Uterus (tissue), 4 donors: ENCODE measurements around the gene HMX1. TPM values are rescaled to one million over a fixed set of nuclear protein-coding genes. Genes with fewer than 3 reads are reported as not detected.

ENCODE experiments used
- DNase-seq, 2 donors: peaks; one replicate each; pipeline ENCODE4 v3.0.0-alpha.2; 2019 to 2020
- H3K27ac ChIP-seq, 2 donors: fragments of 200-600 bp; sonication (generic); 1 replicate in 1 of 2; 2 replicates in 1 of 2; pipeline ENCODE4 v1.5.1; 2016 to 2018
- H3K27me3 ChIP-seq, 2 donors: fragments of 200-600 bp; sonication (generic); one replicate each; pipeline ENCODE4 v1.5.1; 2018 to 2019; ENCODE audit warnings: control low read depth in 1 of 2
- H3K36me3 ChIP-seq, 2 donors: fragments of 200-600 bp; sonication (generic); one replicate each; pipeline ENCODE4 v1.5.1; 2019; ENCODE audit warnings: control low read depth in 1 of 2
- H3K4me1 ChIP-seq, 2 donors: fragments of 200-600 bp; sonication (generic); one replicate each; pipeline ENCODE4 v1.5.1; 2018 to 2019; ENCODE audit warnings: control low read depth in 1 of 2
- H3K4me3 ChIP-seq, 2 donors: fragments of 200-600 bp; sonication (generic); 1 replicate in 1 of 2; 2 replicates in 1 of 2; pipeline ENCODE4 v1.5.1; 2018 to 2019; ENCODE audit warnings: mild to moderate bottlenecking in 1 of 2
- H3K9me3 ChIP-seq, 2 donors: fragments of 200-600 bp; sonication (generic); one replicate each; pipeline ENCODE4 v1.5.1; 2019; ENCODE audit warnings: control low read depth in 1 of 2
- CTCF ChIP-seq, 4 experiments: fragments of 200-600 bp in 2 of 4; fragments of 450-650 bp in 2 of 4; sonication (generic) in 2 of 4; IDR thresholded peaks; one replicate each; pipeline ENCODE4 v1.5.1; 2016 to 2019; ENCODE audit warnings: antibody characterized with exemption in 4 of 4, mild to moderate bottlenecking in 2 of 4, moderate library complexity in 1 of 4
- POLR2A ChIP-seq, 2 donors: fragments of 450-650 bp; IDR thresholded peaks; one replicate each; pipeline ENCODE4 v1.6.1; 2016; ENCODE audit warnings: antibody characterized with exemption in 2 of 2, mild to moderate bottlenecking in 1 of 2, moderate library complexity in 1 of 2
- intact Hi-C: fragments of 100-400 bp; cut with DNase I; formaldehyde crosslinking; loops from one replicate; pipeline ENCODE4 v1.15.1; 2023; ENCODE audit warnings: low total_unique reads
- total RNA-seq, 4 donors: library from RNA; depleted of rRNA in 3 of 4; stranded (reverse); fragments of >200 nt in 3 of 4; gene quantifications; one replicate each; pipeline versions ENCODE4 v1.1.0 to v1.2.4, GENCODE V29; 2014 to 2023
- donor health status: DM: yes; HTN: yes; CAD: no.

HMX1 gene
- total RNA-seq, 4 donors from 2014 or later = 0.21 TPM; not detected in 3

DNA sequence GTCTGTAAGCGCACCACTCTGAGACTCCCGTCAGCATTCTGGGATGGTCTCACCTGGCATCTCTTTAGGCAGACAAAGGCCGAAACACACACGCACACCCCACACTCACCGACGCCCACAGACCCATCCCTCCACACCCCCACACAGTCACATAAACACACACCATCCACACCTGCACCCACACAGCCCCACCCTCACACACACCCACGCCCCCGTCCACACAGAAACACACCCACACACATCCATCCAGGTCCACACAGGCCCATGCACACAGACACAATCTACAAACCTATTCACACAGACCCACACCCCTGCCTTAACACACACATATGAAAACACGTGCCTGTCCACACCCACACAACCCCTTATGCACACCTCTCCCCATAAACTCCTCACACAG, 9.2 kb upstream of the HMX1 start:
- peaks cover 0 to 18% of the 10 kb centered on the region in 2 donors for H3K27me3 ChIP-seq
- H3K4me1 ChIP-seq = no peaks in the 10 kb centered on the region
- H3K36me3 ChIP-seq = no peaks in the 10 kb centered on the region
- DNase-seq = no peak
- no peak for TF ChIP-seq CTCF (IDR thresholded peaks at IDR 0.05)
- TF ChIP-seq POLR2A (IDR thresholded peaks at IDR 0.05) = no peak
- intact Hi-C loops = no loop called here
- no peaks in the 10 kb centered on the region for H3K9me3 ChIP-seq
- no peak overlapping the region for H3K27ac ChIP-seq
- H3K4me3 ChIP-seq = no peak overlapping the region

DNA sequence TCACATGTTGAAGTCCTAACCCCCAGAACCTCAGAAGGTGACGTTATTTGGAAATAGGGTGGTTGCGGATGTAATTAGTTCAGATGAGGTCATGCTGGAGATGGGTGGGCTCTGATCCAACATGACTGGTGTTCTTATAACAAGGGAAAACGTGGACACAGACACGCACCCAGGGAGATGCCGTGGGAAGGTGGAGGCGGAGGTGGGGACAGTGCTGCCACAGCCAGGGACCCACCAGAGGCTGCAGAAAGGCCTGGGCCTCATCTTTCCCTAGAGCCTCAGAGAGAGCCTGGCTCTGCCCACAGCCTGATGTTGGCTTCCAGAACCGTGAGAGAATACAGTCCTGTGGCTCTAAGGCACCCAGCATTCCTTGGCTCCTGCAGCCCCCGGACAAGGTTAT, 7.9 kb upstream of the HMX1 start:
- intact Hi-C loops = no loop called here
- Histone ChIP-seq H3K4me1 (no peaks in the 10 kb centered on the region), H3K4me3 (no peak overlapping the region), H3K36me3 (no peaks in the 10 kb centered on the region), H3K27me3 (peaks cover 0 to 29% of the 10 kb centered on the region in 2 donors), H3K27ac (no peak overlapping the region), H3K9me3 (no peaks in the 10 kb centered on the region)
- DNase-seq = no peak
- TF ChIP-seq POLR2A (IDR thresholded peaks at IDR 0.05) (no peak), CTCF (IDR thresholded peaks at IDR 0.05) (no peak)

- H3K4me3 ChIP-seq = no peak overlapping the region
- H3K36me3 ChIP-seq = no peaks in the 10 kb centered on the region
- H3K27ac ChIP-seq = no peak overlapping the region
- no peaks in the 10 kb centered on the region for H3K4me1 ChIP-seq
- TF ChIP-seq CTCF (IDR thresholded peaks at IDR 0.05) (no peak), POLR2A (IDR thresholded peaks at IDR 0.05) (no peak)
- no peaks in the 10 kb centered on the region for H3K9me3 ChIP-seq
- DNase-seq = no peak
- peaks cover 0 to 31% of the 10 kb centered on the region in 2 donors for H3K27me3 ChIP-seq
- intact Hi-C loops = no loop called here
These were observed 6.8 kb upstream of the HMX1 start for GRCh38 chr4:8878421-8878820.

DNA sequence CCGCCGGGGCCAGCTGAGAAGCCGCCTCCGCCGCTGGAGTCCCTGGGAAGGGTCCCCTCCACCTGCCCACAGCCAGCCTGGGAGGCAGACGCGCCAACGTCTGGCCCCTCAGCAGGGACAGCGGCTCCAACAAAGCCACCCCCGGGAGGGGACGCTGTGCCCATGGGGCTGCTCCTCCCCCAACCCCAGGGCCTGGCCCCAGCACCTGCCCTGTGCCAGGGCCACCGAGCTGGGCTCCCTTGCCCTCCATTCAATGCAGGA, 6.1 kb upstream of the HMX1 start:
- peaks cover 0 to 36% of the 10 kb centered on the region in 2 donors for H3K27me3 ChIP-seq
- TF ChIP-seq POLR2A (IDR thresholded peaks at IDR 0.05) (no peak), CTCF (IDR thresholded peaks at IDR 0.05) (no peak)
- no peak overlapping the region for H3K27ac ChIP-seq
- no peaks in the 10 kb centered on the region for H3K9me3 ChIP-seq
- H3K36me3 ChIP-seq = no peaks in the 10 kb centered on the region
- no peak overlapping the region for H3K4me3 ChIP-seq
- no peaks in the 10 kb centered on the region for H3K4me1 ChIP-seq
- DNase-seq = no peak
- intact Hi-C loops = no loop called here

GRCh38 chr4:8876982-8877779, 5.5 kb upstream of the HMX1 start:
- H3K27ac ChIP-seq = no peak overlapping the region
- H3K9me3 ChIP-seq = no peaks in the 10 kb centered on the region
- no peak overlapping the region for H3K4me3 ChIP-seq
- H3K4me1 ChIP-seq = no peaks in the 10 kb centered on the region
- no peak for DNase-seq
- no peaks in the 10 kb centered on the region for H3K36me3 ChIP-seq
- peaks cover 0 to 41% of the 10 kb centered on the region in 2 donors for H3K27me3 ChIP-seq
- no peak for TF ChIP-seq CTCF (IDR thresholded peaks at IDR 0.05)
- intact Hi-C loops = no loop called here
